SK-N-SH (cell line): ENCODE measurements around the gene PALLD. TPM values are rescaled to one million over a fixed set of nuclear protein-coding genes. Genes with fewer than 3 reads are reported as not detected.

Source experiments
- CTCF ChIA-PET: fragments of 300-600, 350-600 bp; formaldehyde crosslinking; extraction: SDS; loops from one replicate; lab custom pipeline; 2021; lab: Yijun Ruan, JAX
- POLR2A ChIA-PET: fragments of 350-600 bp; sonication (Branson Sonifier 250); formaldehyde crosslinking; extraction: SDS; loops from one replicate; lab custom pipeline; 2020; ENCODE audit warnings: antibody characterized with exemption, inconsistent platforms; lab: Yijun Ruan, JAX
- DNase-seq: peaks from one replicate; pipeline ENCODE4 v3.0.0; 2012
- H2AFZ ChIP-seq: fragments of 200-600 bp; sonication (generic); 2 replicates; pipeline ENCODE4 v1.8.1; 2016; ENCODE audit warnings: antibody characterized with exemption, mild to moderate bottlenecking, low read depth
- H3F3A ChIP-seq: fragments of 200-600 bp; sonication (generic); replicated peaks from 2 replicates; pipeline ENCODE3; 2016; ENCODE audit warnings: antibody characterized with exemption, mild to moderate bottlenecking; ENCODE audit not compliant: insufficient read depth
- H3K27ac ChIP-seq, 2 experiments: fragments of 200-500 bp in 1 of 2; fragments of 200-600 bp in 1 of 2; sonication (Bioruptor generic) in 1 of 2; sonication (generic), shearing (Covaris generic) in 1 of 2; 2 replicates each; pipeline versions ENCODE4 v1.5.1 to v1.6.1; 2014 to 2016; ENCODE audit warnings: low read depth in 2 of 2, inconsistent platforms in 1 of 2, low read length in 1 of 2, mild to moderate bottlenecking in 1 of 2, mixed read lengths in 1 of 2
- H3K27me3 ChIP-seq: fragments of 200-600 bp; sonication (generic), shearing (Covaris generic); 2 replicates; pipeline ENCODE4 v1.6.1; 2016; ENCODE audit warnings: mixed run types; ENCODE audit not compliant: insufficient read depth
- H3K36me3 ChIP-seq, 2 experiments: fragments of 200-500 bp in 1 of 2; fragments of 200-600 bp in 1 of 2; sonication (Bioruptor generic) in 1 of 2; sonication (generic) in 1 of 2; replicated peaks in 1 of 2; 2 replicates each; pipeline versions ENCODE3 to v1.5.1; 2014 to 2016; ENCODE audit warnings: low read length in 1 of 2, mild to moderate bottlenecking in 1 of 2; ENCODE audit not compliant: insufficient read depth in 2 of 2, control insufficient read depth in 1 of 2
- H3K4me1 ChIP-seq, 2 experiments: fragments of 200-500 bp in 1 of 2; fragments of 200-600 bp in 1 of 2; sonication (Bioruptor generic) in 1 of 2; sonication (generic), shearing (Covaris generic) in 1 of 2; 2 replicates each; pipeline versions ENCODE4 v1.5.1 to v1.6.1; 2014 to 2016; ENCODE audit warnings: low read depth in 1 of 2, low read length in 1 of 2, mixed run types in 1 of 2; ENCODE audit not compliant: insufficient read depth in 2 of 2, control insufficient read depth in 1 of 2
- H3K4me2 ChIP-seq: fragments of 200-600 bp; sonication (generic), shearing (Covaris generic); 2 replicates; pipeline ENCODE4 v1.6.1; 2017; ENCODE audit warnings: mixed run types
- H3K4me3 ChIP-seq, 2 experiments: fragments of 200-500 bp in 1 of 2; fragments of 200-600 bp in 1 of 2; sonication (Bioruptor generic) in 1 of 2; sonication (generic), shearing (Covaris generic) in 1 of 2; 2 replicates each; pipeline versions ENCODE4 v1.5.1 to v1.8.1; 2014 to 2016; ENCODE audit warnings: low read depth in 2 of 2, inconsistent platforms in 1 of 2, low read length in 1 of 2, mild to moderate bottlenecking in 1 of 2, mixed read lengths in 1 of 2, moderate library complexity in 1 of 2
- H3K79me2 ChIP-seq: fragments of 200-600 bp; sonication (generic); 2 replicates; pipeline ENCODE4 v1.8.1; 2017; ENCODE audit warnings: mild to moderate bottlenecking; ENCODE audit not compliant: insufficient read depth
- H3K9ac ChIP-seq: fragments of 200-600 bp; sonication (generic); 2 replicates; pipeline ENCODE4 v1.6.1; 2017; ENCODE audit warnings: mixed run types
- H3K9me2 ChIP-seq: fragments of 200-600 bp; sonication (generic); 2 replicates; pipeline ENCODE4 v1.6.1; 2017; ENCODE audit warnings: mixed run types
- H3K9me3 ChIP-seq: fragments of 200-600 bp; sonication (generic); 2 replicates; pipeline ENCODE4 v1.6.1; 2017; ENCODE audit warnings: mixed run types, mild to moderate bottlenecking, moderate library complexity
- H4K20me1 ChIP-seq: fragments of 200-600 bp; sonication (generic); 2 replicates; pipeline ENCODE4 v1.6.1; 2017; ENCODE audit warnings: mild to moderate bottlenecking, mixed run types; ENCODE audit not compliant: insufficient read depth
- CHD2 ChIP-seq: fragments of 150-350 bp; IDR thresholded peaks from 2 replicates; pipeline ENCODE4 v1.6.1; 2018; ENCODE audit warnings: low read length; ENCODE audit not compliant: partially characterized antibody
- EP300 ChIP-seq, 2 experiments: IDR thresholded peaks; 2 replicates each; pipeline versions ENCODE4 v1.4.0 to v1.6.1; 2012; ENCODE audit warnings: borderline replicate concordance in 1 of 2, low read depth in 1 of 2, low read length in 1 of 2
- EZH2phosphoT487 ChIP-seq: fragments of 200-600 bp; sonication (generic); IDR thresholded peaks from 2 replicates; pipeline ENCODE4 v1.6.1; 2017; ENCODE audit warnings: low read depth, mixed run types, mild to moderate bottlenecking, antibody characterized with exemption, moderate library complexity, borderline replicate concordance
- FOXJ3 ChIP-seq: sonication (generic); formaldehyde crosslinking; IDR thresholded peaks from 2 replicates; pipeline ENCODE4 v1.5.1; 2020; ENCODE audit warnings: mild to moderate bottlenecking, missing genetic modification reagents
- FOXM1 ChIP-seq: IDR thresholded peaks from 2 replicates; pipeline ENCODE4 v1.4.0; 2012; ENCODE audit warnings: low read depth, mild to moderate bottlenecking
- GATA2 ChIP-seq: sonication (generic); formaldehyde crosslinking; IDR thresholded peaks from 2 replicates; pipeline ENCODE4 v1.5.0; 2020; ENCODE audit warnings: mild to moderate bottlenecking, missing genetic modification reagents
- JUND ChIP-seq: IDR thresholded peaks from 2 replicates; pipeline ENCODE4 v1.4.0; 2012
- MEF2A ChIP-seq: IDR thresholded peaks from 2 replicates; pipeline ENCODE4 v1.4.0; 2012; ENCODE audit warnings: low read depth, borderline replicate concordance
- MXI1 ChIP-seq: IDR thresholded peaks from 2 replicates; pipeline ENCODE4 v1.6.1; 2012; ENCODE audit warnings: mild to moderate bottlenecking, low read depth, low read length, improper control_type of control experiment
- NFIC ChIP-seq: IDR thresholded peaks from 2 replicates; pipeline ENCODE4 v1.4.0; 2012; ENCODE audit warnings: borderline replicate concordance
- NRF1 ChIP-seq: IDR thresholded peaks from 2 replicates; pipeline ENCODE4 v1.6.1; 2012; ENCODE audit warnings: low read depth, mild to moderate bottlenecking, low read length
- RCOR1 ChIP-seq: fragments of 150-350 bp; IDR thresholded peaks from 2 replicates; pipeline ENCODE4 v1.6.1; 2017; ENCODE audit warnings: antibody characterized with exemption, low read length
- RXRA ChIP-seq: IDR thresholded peaks from 2 replicates; pipeline ENCODE4 v1.4.0; 2012; ENCODE audit warnings: low read depth, mild to moderate bottlenecking, borderline replicate concordance
- SIN3A ChIP-seq: IDR thresholded peaks from 2 replicates; pipeline ENCODE4 v1.6.1; 2012; ENCODE audit warnings: low read depth, mild to moderate bottlenecking, low read length, moderate library complexity, borderline replicate concordance
- SMC3 ChIP-seq: IDR thresholded peaks from 2 replicates; pipeline ENCODE4 v1.6.1; 2012; ENCODE audit warnings: low read depth, low read length, improper control_type of control experiment
- TAF1 ChIP-seq: IDR thresholded peaks from 2 replicates; pipeline ENCODE4 v1.6.1; 2012; ENCODE audit warnings: low read depth, mild to moderate bottlenecking, low read length, moderate library complexity, borderline replicate concordance
- TEAD4 ChIP-seq: IDR thresholded peaks from 2 replicates; pipeline ENCODE4 v1.4.0; 2012; ENCODE audit warnings: mild to moderate bottlenecking, borderline replicate concordance; ENCODE audit not compliant: insufficient read depth
- YY1 ChIP-seq: IDR thresholded peaks from 2 replicates; pipeline ENCODE4 v1.4.0; 2012; ENCODE audit warnings: low read depth, mild to moderate bottlenecking
- WGBS: methylation state at CpG from one replicate; pipeline ENCODE4 v1.1.6; 2017; ENCODE audit warnings: low lambda C conversion rate; 5-methylcytosine and 5-hydroxymethylcytosine counted together
- polyA plus RNA-seq, 3 experiments: library from polyadenylated mRNA; depleted of rRNA; stranded (reverse); fragments of >200 nt; gene quantifications; 2 replicates each; pipeline ENCODE4 v1.2.3, GENCODE V29; 2012
- TF ChIP-seq, protein P1 (sequence below): IDR thresholded peaks from 2 replicates; pipeline ENCODE4 v1.4.0; 2012; ENCODE audit warnings: low read depth, borderline replicate concordance
- TF ChIP-seq, protein P2 (sequence below): IDR thresholded peaks from 2 replicates; pipeline ENCODE4 v1.4.0; 2012; ENCODE audit warnings: low read depth, borderline replicate concordance
- TF ChIP-seq, protein P3 (sequence below): fragments of 200-600 bp; sonication (generic); IDR thresholded peaks from 2 replicates; pipeline ENCODE4 v1.6.1; 2017; ENCODE audit warnings: antibody characterized with exemption, mild to moderate bottlenecking, moderate library complexity
- TF ChIP-seq, protein P4 (sequence below): fragments of 150-350 bp; IDR thresholded peaks from 2 replicates; pipeline ENCODE4 v1.6.1; 2016; ENCODE audit warnings: mild to moderate bottlenecking, low read depth, low read length
- TF ChIP-seq, protein P5 (sequence below): IDR thresholded peaks from 2 replicates; pipeline ENCODE4 v1.6.1; 2012; ENCODE audit warnings: mild to moderate bottlenecking, low read depth, low read length, moderate library complexity

PALLD gene
- polyA plus RNA-seq, 1 of the 3 experiments (the other 2 are of a cell fraction) = 33.0 TPM

DNA sequence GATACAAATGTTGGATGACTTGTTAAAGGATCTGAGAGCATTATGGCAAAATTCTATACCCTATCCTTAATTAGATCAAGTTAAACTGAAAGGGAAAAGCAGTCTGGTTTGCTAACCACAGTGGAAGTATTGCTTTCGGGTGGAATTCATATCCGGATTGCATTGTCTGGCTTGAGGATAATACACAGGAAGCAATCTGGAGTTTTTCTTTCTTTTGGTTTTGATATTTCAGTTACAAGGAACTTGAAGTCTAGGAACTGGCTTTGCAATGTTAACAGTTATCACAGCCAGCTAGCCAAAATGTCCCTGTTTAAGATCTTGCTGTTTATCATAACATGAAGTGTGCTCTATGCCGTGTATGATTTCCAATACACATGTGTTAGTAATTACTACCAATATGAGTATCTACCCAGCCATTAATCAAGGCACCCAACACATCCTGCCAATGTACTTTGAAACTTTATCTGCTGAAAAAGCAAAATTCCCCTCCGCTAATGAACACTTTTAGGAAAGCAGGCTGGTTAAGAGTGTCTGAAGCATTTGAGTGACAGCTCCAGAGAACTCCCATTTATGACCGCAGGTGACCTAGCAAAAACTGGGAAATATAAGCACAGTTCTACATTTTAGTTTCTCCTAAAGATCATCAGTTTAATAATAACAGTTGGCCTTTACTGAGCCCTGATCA is 146.4 kb downstream of the PALLD start:
- WGBS = 20% methylated on average over 5 of the region's 5 CpGs
- peak overlapping the region; percentile 75 to 97 for H3K27ac ChIP-seq
- H3K4me3 ChIP-seq = peak overlapping the region; percentile 17 to 27; a peak in 3 of 4 replicates
- H3K4me1 ChIP-seq = peaks cover 39 to 44% of the 10 kb centered on the region in 2 experiments
- H3K79me2 ChIP-seq = peaks cover 48% of the 10 kb centered on the region; the same call in 1 of the 2 replicates
- H3K27me3 ChIP-seq = no peaks in the 10 kb centered on the region
- peak; percentile 30 for DNase-seq
- peak overlapping the region; percentile 69 for H2AFZ ChIP-seq
- ChIA-PET POLR2A (no interaction called here), CTCF (interaction anchor here (0.6 kb wide), 1 partner anchor 9 kb away, joined by 5 read pairs; no protein-coding TSS in a partner anchor)
- no peaks in the 10 kb centered on the region for H3K36me3 ChIP-seq
- H3K4me2 ChIP-seq = peak overlapping the region; percentile 70
- peaks cover 20% of the 10 kb centered on the region for H3F3A ChIP-seq
- no peaks in the 10 kb centered on the region for H3K9me3 ChIP-seq
- H3K9me2 ChIP-seq = no peaks in the 10 kb centered on the region
- H4K20me1 ChIP-seq = no peaks in the 10 kb centered on the region
- H3K9ac ChIP-seq = peak overlapping the region; percentile 34; the same call in 1 of the 2 replicates
- TF ChIP-seq RXRA = no peak
- peak in 1 of 2 experiments; percentile 52; a peak in 2 of 4 replicates for TF ChIP-seq EP300 (IDR thresholded peaks at IDR 0.05; ENCODE audit: borderline replicate concordance in 1 of 2, low read depth in 1 of 2, low read length in 1 of 2)
- TF ChIP-seq TEAD4 = peak; percentile 50
- TF ChIP-seq NRF1 = no peak
- 0 out of 2 replicates have a peak, but pooled peaks have one; percentile 7 for TF ChIP-seq MXI1
- TF ChIP-seq, protein P1, sequence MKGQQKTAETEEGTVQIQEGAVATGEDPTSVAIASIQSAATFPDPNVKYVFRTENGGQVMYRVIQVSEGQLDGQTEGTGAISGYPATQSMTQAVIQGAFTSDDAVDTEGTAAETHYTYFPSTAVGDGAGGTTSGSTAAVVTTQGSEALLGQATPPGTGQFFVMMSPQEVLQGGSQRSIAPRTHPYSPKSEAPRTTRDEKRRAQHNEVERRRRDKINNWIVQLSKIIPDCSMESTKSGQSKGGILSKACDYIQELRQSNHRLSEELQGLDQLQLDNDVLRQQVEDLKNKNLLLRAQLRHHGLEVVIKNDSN = no peak
- no peak for TF ChIP-seq GATA2 (CRISPR knock-in tag)
- no peak for TF ChIP-seq YY1
- TF ChIP-seq MEF2A = no peak
- TF ChIP-seq FOXJ3 (CRISPR knock-in tag) = no peak
- TF ChIP-seq CHD2 = no peak
- no peak for TF ChIP-seq FOXM1
- peak; percentile 24; the same call in 1 of the 2 replicates for TF ChIP-seq NFIC
- no peak for TF ChIP-seq SMC3
- TF ChIP-seq, protein P2, sequence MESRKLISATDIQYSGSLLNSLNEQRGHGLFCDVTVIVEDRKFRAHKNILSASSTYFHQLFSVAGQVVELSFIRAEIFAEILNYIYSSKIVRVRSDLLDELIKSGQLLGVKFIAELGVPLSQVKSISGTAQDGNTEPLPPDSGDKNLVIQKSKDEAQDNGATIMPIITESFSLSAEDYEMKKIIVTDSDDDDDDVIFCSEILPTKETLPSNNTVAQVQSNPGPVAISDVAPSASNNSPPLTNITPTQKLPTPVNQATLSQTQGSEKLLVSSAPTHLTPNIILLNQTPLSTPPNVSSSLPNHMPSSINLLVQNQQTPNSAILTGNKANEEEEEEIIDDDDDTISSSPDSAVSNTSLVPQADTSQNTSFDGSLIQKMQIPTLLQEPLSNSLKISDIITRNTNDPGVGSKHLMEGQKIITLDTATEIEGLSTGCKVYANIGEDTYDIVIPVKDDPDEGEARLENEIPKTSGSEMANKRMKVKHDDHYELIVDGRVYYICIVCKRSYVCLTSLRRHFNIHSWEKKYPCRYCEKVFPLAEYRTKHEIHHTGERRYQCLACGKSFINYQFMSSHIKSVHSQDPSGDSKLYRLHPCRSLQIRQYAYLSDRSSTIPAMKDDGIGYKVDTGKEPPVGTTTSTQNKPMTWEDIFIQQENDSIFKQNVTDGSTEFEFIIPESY = no peak
- 0 out of 2 replicates have a peak, but pooled peaks have one; percentile 51 for TF ChIP-seq SIN3A
- TF ChIP-seq TAF1 = no peak
- TF ChIP-seq, protein P3, sequence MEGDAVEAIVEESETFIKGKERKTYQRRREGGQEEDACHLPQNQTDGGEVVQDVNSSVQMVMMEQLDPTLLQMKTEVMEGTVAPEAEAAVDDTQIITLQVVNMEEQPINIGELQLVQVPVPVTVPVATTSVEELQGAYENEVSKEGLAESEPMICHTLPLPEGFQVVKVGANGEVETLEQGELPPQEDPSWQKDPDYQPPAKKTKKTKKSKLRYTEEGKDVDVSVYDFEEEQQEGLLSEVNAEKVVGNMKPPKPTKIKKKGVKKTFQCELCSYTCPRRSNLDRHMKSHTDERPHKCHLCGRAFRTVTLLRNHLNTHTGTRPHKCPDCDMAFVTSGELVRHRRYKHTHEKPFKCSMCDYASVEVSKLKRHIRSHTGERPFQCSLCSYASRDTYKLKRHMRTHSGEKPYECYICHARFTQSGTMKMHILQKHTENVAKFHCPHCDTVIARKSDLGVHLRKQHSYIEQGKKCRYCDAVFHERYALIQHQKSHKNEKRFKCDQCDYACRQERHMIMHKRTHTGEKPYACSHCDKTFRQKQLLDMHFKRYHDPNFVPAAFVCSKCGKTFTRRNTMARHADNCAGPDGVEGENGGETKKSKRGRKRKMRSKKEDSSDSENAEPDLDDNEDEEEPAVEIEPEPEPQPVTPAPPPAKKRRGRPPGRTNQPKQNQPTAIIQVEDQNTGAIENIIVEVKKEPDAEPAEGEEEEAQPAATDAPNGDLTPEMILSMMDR = no peak
- TF ChIP-seq, protein P4, sequence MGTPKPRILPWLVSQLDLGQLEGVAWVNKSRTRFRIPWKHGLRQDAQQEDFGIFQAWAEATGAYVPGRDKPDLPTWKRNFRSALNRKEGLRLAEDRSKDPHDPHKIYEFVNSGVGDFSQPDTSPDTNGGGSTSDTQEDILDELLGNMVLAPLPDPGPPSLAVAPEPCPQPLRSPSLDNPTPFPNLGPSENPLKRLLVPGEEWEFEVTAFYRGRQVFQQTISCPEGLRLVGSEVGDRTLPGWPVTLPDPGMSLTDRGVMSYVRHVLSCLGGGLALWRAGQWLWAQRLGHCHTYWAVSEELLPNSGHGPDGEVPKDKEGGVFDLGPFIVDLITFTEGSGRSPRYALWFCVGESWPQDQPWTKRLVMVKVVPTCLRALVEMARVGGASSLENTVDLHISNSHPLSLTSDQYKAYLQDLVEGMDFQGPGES = no peak
- TF ChIP-seq, protein P5, sequence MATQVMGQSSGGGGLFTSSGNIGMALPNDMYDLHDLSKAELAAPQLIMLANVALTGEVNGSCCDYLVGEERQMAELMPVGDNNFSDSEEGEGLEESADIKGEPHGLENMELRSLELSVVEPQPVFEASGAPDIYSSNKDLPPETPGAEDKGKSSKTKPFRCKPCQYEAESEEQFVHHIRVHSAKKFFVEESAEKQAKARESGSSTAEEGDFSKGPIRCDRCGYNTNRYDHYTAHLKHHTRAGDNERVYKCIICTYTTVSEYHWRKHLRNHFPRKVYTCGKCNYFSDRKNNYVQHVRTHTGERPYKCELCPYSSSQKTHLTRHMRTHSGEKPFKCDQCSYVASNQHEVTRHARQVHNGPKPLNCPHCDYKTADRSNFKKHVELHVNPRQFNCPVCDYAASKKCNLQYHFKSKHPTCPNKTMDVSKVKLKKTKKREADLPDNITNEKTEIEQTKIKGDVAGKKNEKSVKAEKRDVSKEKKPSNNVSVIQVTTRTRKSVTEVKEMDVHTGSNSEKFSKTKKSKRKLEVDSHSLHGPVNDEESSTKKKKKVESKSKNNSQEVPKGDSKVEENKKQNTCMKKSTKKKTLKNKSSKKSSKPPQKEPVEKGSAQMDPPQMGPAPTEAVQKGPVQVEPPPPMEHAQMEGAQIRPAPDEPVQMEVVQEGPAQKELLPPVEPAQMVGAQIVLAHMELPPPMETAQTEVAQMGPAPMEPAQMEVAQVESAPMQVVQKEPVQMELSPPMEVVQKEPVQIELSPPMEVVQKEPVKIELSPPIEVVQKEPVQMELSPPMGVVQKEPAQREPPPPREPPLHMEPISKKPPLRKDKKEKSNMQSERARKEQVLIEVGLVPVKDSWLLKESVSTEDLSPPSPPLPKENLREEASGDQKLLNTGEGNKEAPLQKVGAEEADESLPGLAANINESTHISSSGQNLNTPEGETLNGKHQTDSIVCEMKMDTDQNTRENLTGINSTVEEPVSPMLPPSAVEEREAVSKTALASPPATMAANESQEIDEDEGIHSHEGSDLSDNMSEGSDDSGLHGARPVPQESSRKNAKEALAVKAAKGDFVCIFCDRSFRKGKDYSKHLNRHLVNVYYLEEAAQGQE = no peak
- TF ChIP-seq RCOR1 = no peak; the same call in 1 of the 2 replicates
- 0 out of 2 replicates have a peak, but pooled peaks have one; percentile 25 for TF ChIP-seq JUND
- no peak for TF ChIP-seq EZH2phosphoT487
